Lower leg skin (tissue), 3 donors: Measurements from ENCODE around the gene NOTCH2.

Source experiments
- POLR2A ChIP-seq, 2 donors: fragments of 450-650 bp; IDR thresholded peaks; one replicate each; pipeline ENCODE4 v1.6.1; 2016 to 2017; ENCODE audit warnings: antibody characterized with exemption in 2 of 2, mild to moderate bottlenecking in 1 of 2, moderate library complexity in 1 of 2
- TF ChIP-seq, protein P1 (sequence below), 3 donors: fragments of 450-650 bp; IDR thresholded peaks; one replicate each; pipeline ENCODE4 v1.5.1; 2016; ENCODE audit warnings: antibody characterized with exemption in 3 of 3, mild to moderate bottlenecking in 3 of 3, moderate library complexity in 2 of 3

DNA sequence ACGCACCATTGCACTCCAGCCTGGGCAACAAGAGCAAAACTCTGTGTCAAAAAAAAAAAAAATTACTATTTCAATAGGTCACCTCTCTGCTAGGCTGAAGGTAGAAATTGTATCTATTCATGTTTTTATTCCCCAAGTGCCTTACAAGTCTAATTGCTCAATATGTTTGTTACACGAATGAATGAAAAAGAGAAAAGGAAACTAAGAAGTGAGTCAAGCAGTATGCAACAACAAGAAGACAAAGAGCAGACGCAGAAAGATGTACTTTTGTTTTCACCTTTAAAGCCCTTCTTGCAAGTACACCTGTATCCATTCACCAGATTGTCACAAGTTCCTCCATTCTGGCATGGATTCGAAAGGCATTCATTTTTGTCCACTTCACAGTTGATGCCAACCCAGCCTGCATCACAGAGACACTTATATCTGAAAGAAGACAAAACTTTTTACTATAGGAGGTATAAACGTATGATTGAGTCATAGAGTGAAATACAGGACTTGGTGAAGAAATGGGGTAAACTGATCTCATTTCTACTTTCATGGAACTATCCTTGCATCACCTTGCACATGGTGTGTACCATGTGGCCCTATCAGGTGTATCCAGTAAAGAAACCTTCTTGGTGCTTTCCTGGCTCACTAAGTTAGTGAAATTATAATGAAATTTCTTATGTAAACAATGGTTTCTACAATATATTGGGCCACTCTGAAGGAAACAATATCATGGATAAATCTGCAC is 116.0 kb downstream of the NOTCH2 start:
- TF ChIP-seq, protein P1, sequence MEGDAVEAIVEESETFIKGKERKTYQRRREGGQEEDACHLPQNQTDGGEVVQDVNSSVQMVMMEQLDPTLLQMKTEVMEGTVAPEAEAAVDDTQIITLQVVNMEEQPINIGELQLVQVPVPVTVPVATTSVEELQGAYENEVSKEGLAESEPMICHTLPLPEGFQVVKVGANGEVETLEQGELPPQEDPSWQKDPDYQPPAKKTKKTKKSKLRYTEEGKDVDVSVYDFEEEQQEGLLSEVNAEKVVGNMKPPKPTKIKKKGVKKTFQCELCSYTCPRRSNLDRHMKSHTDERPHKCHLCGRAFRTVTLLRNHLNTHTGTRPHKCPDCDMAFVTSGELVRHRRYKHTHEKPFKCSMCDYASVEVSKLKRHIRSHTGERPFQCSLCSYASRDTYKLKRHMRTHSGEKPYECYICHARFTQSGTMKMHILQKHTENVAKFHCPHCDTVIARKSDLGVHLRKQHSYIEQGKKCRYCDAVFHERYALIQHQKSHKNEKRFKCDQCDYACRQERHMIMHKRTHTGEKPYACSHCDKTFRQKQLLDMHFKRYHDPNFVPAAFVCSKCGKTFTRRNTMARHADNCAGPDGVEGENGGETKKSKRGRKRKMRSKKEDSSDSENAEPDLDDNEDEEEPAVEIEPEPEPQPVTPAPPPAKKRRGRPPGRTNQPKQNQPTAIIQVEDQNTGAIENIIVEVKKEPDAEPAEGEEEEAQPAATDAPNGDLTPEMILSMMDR (IDR thresholded peaks at IDR 0.05) = no peak
- TF ChIP-seq POLR2A (IDR thresholded peaks at IDR 0.05) = no peak
